HEK293T (cell line): Measurements from ENCODE around the gene CAP2.

ENCODE experiments used
- FOXM1 ChIP-seq: fragments of 450-650 bp; IDR thresholded peaks from 2 replicates; pipeline ENCODE4 v1.6.1; 2017; ENCODE audit warnings: mild to moderate bottlenecking, borderline replicate concordance
- L3MBTL2 ChIP-seq: fragments of 450-650 bp; conservative IDR thresholded peaks from 2 replicates; pipeline ENCODE4 v1.6.1; 2016; ENCODE audit warnings: mild to moderate bottlenecking
- PKNOX1 ChIP-seq: fragments of 450-650 bp; IDR thresholded peaks from 2 replicates; pipeline ENCODE4 v1.6.1; 2016
- ZNF384 ChIP-seq: fragments of 450-650 bp; IDR thresholded peaks from 2 replicates; pipeline ENCODE4 v1.6.1; 2016

GRCh38 chr6:17393892-17394631, 667 bp downstream of the CAP2 start:
- TF ChIP-seq FOXM1 = no peak
- no peak for TF ChIP-seq ZNF384
- TF ChIP-seq L3MBTL2 = no peak
- TF ChIP-seq PKNOX1 = no peak
